GM19467 (cell line): ENCODE measurements around the gene PTPRCAP.

ENCODE experiments used
- ATAC-seq: cut with Tn5 transposase; IDR thresholded peaks from one replicate; pipeline ENCODE4 v1.9.1; 2021; ENCODE audit warnings: mild to moderate bottlenecking, moderate library complexity; ENCODE audit not compliant: unreplicated experiment

PTPRCAP gene

DNA sequence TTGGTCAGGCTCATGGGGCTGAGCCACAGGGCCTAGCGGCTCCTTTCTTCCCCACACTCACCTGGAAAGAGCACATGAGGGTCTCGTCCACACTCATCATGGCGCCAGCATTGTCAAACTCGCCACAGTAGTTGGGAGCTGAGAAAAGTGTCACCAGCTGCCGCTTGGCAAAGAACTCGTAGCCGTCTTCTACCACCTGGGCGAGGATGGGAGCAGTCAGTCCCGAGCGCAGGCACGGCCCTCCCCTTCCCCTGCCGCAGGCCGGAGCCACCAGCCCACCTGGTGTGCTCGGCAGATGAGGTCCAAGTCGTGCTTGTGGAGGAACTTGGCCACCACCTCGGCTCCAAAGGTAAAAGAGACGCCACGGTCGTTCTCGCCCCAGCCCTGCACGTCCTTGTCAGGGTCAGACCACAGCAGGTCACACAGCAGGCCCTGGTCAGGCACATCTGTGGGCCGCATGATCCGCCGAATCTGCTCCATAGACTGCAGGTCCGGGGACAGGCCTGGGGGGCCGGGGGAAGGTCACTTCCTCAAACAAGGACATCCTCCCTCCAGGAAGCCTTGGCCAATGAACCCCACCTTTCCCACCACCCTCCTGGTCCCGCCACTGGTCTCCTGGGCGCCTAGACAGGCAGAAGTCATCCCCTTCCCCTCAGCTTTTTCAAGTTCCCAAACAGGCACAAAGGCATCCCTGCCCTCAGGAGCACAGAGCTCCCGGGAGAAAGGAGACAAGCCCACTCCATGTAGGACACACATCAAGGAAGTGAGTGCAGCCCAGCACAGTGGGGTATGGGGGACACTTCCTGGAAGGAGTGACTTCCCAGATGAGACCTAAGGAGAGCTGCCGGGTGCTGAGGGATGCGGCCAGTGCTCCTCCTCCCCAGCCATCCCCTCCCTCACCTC is 38.6 kb downstream of the PTPRCAP start:
- no peak for ATAC-seq

- no peak for ATAC-seq
These were observed 39.4 kb downstream of the PTPRCAP start for GRCh38 chr11:67397986-67398660.

DNA sequence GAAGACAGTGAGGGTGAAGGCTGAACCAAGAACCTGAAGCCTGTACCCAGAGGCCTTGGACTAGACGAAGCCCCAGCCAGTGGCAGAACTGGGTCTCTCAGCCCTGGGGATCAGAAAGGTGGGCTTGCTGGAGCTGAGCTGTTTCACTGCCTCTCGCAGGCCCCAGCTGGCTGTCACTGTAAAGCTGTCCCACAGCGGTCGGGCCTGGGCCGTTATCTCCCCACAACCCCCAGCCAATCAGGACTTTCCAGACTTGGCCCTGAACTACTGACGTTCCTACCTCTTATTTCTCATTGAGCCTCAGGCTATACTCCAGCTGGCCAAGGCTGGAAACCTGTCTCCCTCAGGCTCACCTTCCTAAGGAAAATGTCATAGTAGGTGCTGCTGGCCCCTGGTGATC is 39.9 kb downstream of the PTPRCAP start:
- no peak for ATAC-seq

DNA sequence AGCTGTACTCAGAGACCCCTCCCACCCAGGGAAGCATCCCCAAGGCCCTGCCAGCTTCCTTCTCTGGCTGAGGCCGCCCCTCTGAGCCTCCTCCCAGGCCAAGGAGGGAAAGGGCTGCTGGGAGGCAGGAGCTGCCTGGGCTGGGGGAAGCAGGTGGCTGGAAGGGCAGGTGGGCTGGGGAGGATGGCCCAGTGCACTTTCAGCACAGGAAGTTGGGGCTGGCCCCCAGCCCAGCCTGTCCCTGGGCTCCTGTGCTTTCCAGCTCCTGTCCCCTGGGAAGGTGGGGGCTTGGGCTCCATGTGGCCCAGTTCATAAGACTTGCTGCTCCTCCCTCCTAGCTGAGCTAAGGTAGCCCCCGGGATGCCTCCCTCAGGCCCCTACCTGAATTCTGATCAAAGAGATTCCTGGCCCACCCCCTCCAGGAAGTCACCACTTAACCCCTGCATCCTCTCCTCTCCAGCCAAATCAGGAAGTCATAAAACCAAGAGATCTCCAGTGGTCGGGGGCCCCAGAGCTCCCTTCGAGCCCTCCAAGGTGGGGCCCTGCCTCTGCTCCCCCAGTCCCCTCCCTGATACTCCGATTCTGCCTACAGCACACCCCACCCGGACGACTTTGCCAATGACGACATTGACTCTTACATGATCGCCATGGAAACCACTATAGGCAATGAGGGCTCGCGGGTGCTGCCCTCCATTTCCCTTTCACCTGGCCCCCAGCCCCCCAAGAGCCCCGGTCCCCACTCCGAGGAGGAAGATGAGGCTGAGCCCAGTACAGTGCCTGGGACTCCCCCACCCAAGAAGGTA is 40.7 kb downstream of the PTPRCAP start:
- ATAC-seq = no peak

- no peak for ATAC-seq
These were observed 41.3 kb downstream of the PTPRCAP start for GRCh38 chr11:67396259-67396581.

GRCh38 chr11:67395555-67396258 is 41.8 kb downstream of the PTPRCAP start:
- ATAC-seq = no peak

- no peak for ATAC-seq
These were observed 43.5 kb downstream of the PTPRCAP start for GRCh38 chr11:67393990-67394389.

GRCh38 chr11:67393437-67393836 is 44.0 kb downstream of the PTPRCAP start:
- no peak for ATAC-seq

- ATAC-seq = peak; percentile 24
These were observed 45.2 kb downstream of the PTPRCAP start for GRCh38 chr11:67392183-67392715.

DNA sequence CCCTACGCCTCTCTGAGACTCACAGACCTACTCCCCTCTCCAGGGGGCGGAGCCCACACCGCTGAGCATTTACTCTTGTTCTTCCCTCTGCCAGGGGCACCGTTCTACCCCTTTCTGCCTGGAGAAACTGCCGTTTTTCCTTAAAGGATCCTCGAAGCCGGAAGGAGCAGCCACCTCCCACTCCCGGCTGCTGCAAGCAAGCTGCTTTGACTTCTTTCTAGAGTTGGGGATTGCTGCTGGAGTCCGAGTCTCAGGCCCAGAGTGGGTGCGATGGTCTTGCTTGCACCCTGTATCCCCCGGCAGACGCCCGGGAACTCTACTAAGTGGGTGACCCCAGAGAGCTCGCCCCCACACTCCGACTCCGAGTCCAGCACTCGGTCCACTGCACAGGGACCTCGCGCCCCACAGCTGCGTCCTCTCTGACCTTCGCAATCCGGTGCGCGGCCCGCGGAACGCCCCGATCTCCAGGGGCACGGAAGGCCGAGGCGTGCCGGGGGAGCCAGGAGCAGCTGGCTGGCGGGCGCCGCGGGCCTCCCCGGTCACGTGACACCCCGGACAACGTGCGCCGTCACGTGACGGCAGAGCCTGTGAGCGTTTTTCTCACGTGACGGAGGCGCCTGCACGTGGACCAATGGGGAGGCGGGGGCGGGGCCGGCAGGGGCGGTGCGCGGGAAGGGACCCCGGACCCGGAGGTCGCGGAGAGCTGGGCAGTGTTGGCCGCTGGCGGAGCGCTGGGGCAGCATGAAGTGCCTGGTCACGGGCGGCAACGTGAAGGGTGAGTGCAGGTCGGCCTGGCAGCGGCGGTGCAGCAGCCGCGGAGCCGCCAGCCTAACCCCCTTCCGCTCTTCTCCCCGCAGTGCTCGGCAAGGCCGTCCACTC is 45.9 kb downstream of the PTPRCAP start, which contains the start of gene RAD9A:
Gene RAD9A (plus strand): TSS at position 683 of the 879 bp plus-strand sequence. CDS start 59 bp downstream, at position 742.
- ATAC-seq = peak; percentile 45

DNA sequence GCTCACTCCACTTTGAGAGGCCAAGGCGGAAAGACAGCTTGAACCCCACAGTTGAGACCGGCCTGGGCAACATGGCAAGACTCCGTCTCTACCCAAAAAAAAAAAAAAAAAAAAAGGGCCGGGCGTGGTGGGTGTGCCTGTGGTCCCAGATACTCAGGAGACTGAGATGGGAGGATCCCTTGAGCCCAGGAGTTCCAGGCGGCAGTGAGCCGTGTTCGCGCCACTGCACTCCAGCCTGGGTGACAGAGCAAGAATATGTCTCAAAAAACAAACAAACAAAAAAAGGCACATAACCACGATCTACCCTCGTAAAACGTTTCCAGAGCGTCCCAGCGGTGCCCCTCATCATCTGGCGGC is 46.6 kb downstream of the PTPRCAP start:
- ATAC-seq = no peak

DNA sequence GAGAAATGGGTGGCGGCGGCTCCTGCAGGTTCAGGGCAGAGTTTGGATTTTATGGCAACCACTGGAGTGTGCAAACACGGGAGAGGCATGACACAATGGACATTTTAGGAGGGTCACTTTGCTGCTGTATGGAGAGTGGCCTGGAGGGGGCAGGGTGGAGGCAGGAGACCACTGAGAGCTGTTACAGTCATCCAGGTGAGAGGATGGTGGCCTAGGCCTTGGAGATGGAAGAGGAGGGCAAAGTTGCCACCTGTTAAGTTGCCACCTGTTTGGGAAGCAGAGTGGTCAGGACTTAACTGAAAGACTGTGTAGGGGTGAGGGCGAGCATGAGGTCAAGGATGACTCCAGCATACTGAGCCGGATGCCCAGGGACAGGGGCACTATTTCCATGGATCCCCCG is 48.0 kb downstream of the PTPRCAP start:
- ATAC-seq = no peak

- ATAC-seq = no peak
These were observed 50.0 kb downstream of the PTPRCAP start for GRCh38 chr11:67387518-67387917.

- ATAC-seq = no peak
These were observed 50.4 kb downstream of the PTPRCAP start for GRCh38 chr11:67387069-67387468.
